ENCODE measurements around the gene FCN2.
A peak's percentile ranks its signal among the peaks of the same experiment; 100 is the strongest.
"Not testable (repeated sequence)": the region's sequence is repeated elsewhere in the genome, so short reads cannot be mapped to it uniquely, and the experiment has no call there.

FCN2 gene

DNA sequence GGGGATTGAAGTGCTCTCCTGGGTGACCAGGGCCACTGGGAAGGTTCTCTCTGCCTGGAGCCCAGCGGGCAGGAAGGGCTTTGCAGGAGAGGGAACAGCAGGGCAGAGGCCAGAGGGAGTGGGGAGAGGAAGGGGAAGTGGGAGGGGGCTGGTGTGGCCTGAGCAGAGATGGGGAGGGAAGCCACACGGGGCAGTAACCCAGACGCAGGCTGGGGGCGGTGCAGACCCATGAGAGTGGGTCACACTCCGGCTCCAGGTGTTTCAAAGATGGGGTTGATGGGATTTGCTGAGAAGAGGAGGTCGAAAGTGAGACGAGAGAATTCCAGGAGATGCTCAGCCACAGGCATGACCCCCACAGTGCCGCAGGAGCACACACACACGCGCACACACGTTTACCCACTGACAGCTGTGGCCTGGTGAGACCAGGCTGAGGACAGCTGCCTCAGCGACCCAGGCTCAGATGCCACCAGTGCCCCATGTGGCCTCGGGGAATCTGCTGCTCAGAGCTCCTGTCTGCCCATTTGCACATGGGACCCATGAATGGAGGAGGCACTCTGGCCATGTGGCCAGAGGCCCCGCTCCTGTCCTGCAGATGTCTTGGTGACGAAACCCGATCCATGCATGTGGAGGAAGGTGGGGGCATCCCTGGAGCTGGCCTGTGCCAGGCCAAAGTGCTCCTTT lies 32.7 kb upstream of the FCN2 start:
- DNase-seq (ENCODE audit: low spot score), result no peak

DNA sequence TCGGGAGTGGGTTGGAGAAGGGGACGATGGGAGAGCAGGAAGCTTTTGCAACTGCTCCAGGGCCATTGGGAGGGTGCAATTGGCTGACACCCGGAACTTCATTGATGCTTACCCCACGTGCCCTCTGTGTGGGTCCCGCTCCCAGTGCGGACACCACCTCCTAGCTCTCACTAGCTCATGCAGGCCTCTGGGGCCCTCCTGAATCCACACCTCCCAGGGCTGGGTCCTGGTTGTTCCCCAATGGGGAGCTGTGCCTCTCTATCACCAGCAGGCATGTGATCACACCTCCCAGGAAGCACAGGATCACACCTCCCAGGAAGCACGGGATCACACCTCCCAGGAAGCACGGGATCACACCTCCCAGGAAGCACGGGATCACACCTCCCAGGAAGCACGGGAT lies 32.1 kb upstream of the FCN2 start:
- no peak for DNase-seq (ENCODE audit: low spot score)

DNA sequence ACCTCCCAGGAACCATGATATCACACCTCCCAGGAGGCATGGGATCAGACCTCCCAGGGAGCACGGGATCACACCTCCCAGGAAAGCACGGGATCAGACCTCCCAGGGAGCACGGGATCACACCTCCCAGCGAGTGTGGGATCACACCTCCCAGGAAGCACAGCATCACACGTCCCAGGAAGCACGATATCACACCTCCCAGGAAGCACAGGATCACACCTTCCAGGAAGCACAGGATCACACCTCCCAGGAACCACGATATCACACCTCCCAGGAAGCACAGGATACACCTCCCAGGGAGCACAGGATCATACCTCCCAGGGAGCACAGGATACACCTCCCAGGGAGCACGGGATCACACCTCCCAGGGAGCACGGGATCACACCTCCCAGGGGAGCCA lies 30.0 kb upstream of the FCN2 start:
- no peak for DNase-seq (ENCODE audit: low spot score)

DNA sequence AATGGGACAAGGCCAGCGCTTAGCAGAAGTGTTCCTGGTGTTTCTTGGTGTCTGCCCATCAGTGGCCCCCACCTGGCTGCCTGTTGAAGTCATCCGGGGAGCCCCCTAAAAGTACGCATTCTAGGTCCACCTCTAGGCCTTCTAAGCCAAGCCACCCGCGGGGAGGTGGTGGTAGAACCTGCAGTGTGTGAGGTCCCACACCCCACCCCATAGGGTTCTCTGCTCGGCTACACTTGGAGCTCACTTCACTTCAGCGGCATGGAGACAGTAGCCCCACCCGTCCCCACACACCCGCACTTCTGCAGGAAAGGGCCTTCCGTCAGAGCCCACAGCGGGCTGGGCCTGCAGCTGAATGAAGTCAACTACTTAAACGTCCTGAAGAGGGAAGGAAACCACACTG lies 29.6 kb upstream of the FCN2 start:
- DNase-seq (ENCODE audit: low spot score), result no peak

DNA sequence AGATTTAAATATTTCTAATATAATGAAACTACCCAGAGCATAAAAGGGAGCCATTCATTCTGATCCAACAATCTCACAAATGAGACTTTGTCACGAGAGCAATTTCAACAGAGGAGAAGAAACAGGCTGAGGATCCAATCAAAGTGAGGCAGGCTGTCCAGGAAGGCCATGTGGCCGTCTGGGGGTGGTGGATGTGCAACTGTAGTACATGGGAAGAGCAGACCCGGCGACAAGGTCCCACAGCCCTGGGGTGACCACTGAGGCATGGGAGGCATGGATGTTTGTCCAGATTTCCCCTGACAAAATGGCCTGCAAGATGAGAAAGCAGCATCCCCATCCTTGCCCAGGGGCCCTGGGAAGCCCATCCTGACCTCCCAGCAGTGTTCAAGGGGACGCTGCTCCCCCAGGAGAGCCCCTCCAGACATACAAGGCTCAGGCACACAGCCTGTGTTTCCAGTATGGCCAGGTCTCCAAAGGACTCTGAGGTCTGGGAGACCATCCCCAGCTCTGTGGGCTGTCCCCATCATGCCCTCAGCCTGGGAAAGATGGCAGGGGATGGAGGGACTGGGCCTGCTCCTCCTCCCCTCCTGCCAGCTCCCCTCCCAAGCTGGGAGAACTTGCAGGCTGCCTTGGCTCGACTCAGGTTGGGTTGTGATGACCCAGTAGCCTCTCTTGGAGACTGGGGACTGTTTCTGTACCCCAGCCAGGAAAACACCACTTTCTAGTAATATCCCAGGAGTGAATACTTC lies 27.5 kb upstream of the FCN2 start:
- no peak for DNase-seq (ENCODE audit: low spot score)

DNA sequence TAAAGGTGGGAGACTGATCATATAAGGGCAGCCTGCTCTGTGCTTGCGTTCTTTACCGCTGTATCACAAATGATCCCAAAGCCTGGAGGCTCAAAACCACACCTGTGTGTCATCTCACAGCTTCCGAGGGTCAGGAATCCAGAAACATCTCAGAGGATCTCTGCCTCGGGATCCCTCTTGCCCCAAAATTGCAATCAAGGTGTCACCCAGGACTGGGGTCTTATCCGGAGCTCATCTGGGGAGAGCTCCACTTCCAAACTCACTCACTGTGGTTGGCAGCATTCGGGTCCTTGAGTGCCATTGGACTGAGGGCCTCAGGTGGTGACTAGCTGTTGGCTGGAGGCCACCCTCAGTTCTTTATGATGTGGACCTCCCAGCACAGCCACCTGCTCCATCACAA lies 26.7 kb upstream of the FCN2 start:
- no peak for DNase-seq (ENCODE audit: low spot score)

DNA sequence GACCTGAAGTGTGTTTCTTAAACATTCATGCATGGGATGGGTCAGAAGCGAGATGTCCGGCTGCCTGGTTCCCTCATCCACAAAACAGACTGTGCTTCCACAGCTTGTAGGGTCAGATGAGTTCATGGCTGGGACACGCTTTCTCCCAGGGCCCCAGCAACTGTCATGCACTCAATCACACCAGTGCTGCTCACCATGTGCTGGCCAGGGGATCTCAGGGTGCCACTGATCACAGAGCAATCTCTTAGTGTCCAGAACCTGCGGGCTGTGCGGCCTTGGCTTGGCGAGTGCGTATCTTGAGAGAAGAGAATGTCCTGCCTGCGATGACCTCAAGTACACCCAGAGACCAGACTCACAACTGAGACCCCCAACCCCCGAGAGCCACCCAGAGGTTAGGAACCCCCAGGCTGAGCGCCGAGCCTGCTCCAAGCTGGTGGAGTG lies 26.0 kb upstream of the FCN2 start:
- no peak for DNase-seq (ENCODE audit: low spot score)

DNA sequence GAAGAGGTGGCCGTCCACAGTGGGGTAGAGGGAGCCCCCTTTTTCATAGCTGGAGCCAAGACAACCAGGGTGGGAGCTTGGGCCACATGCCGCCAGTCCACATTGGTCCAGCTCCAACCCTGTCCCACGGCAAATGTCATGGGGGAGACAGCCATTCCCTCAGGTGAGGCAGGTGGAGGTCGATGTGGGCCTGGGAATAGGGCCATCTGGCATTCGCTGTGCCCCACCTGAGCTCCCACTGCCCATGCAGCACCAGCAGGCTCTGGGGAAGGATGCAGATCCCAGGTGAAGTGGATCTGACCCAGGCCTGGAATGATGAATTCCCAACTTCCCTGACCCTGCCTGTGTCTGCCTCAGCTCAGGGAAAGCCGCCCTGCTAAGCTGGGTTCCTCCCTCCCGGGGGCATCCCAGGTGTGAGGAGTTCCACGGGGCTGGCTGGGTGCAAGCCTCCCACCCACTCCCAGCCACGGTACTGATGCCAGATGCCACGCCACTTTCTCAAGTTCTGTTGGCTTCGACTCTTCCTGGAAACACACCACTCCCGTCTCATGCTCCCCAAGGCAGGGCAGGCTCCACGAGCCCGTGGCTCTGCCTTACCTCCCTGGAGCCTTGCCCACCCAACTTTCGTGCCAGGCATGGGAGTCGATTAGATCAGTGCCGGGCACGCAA lies 25.2 kb upstream of the FCN2 start:
- DNase-seq (ENCODE audit: low spot score), result no peak

DNA sequence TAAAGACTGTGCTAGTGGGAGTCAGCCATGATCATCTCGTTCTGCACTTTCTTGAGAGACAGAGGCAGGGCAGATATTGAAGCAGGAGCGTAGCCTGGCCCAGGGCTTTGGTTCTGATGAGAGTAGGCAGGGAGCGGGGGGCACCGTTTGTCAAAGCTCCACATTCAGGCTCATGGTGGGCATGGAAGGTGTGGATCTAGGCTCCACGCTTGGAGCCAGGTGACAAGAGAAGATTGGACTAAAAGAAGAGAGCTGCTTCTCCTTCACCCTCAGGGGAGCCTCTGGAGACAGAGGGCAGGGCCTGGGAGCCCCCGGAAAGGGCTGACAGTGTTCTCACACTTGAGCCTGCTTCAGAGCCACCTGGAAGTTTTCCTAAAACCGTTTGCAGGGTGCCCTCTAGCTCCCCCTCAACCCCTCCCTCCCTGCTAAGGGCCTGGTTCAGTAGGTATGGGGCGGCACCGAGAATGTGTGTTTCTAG lies 24.7 kb upstream of the FCN2 start:
- DNase-seq (ENCODE audit: low spot score), result no peak

DNA sequence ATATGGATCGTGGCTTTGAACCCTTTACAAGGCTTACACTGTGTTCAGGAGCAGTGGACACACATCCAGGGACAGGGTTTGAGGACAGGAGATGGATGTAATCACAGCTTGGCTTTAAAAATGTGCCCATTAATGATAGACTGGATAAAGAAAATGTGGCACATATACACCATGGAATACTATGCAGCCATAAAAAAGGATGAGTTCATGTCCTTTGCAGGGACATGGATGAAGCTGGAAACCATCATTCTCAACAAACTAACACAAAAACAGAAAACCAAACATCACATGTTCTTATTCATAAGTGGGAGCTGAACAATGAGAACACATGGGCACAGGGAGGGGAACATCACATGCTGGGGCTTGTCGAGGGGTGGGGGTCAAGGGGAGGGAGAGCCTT lies 23.2 kb upstream of the FCN2 start:
- DNase-seq (ENCODE audit: low spot score), result not testable (repeated sequence)

DNA sequence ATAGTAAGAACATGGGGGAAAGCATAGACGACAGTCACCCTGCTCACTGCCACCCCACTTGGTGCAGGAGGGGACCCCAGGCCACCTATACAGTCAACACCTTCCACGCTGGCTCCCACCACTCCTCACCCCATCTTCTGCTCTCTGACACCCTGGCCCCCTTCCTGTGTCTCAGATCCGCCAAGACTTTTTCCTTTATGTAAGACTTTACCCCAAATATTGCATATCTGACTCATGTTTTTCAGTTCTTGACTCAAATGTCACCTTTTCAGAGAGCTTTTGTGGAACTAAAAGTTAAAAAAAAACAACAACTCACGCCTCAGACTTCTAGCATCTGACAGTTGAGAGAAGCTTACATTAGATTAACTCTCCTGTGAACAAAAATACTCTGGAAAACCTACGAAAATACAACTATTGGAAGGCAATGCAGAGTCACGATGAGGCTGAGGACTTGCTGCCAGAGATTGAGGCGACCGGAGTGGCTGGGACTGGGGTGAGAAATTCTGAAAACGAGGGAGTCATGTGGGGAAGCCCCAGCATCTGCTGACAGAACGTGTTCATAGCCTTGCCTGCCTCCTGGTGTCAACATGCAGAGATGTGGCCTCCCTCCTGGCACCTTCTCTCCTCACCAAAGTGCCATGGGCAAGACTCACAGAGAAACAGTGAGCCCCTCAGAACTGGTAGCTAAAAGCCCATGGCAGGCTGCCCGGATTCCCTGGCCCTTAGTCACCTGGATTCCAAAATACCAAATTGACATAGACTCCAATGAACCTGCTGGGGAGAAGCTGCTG lies 22.4 kb upstream of the FCN2 start:
- DNase-seq (ENCODE audit: low spot score), result peak; percentile 54

DNA sequence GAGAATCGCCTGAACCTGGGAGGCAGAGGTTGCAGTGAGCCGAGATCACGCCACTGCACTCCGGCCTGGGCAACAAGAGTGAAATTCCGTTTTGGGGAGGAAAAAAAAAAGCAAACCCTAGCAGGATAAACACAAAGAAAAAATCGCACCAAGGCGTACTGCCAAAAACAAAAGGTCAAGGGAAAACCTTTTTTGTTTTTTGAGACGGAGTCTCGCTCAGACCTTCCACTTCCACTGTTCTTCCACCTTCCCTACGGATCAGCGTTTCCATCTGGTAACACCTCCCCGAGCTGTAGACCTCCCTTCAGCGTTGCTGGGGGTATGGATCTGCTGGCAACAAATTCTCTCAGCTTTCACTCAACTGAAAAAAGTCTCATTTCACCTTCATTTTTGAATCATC lies 20.1 kb upstream of the FCN2 start:
- DNase-seq (ENCODE audit: low spot score), result no peak

DNA sequence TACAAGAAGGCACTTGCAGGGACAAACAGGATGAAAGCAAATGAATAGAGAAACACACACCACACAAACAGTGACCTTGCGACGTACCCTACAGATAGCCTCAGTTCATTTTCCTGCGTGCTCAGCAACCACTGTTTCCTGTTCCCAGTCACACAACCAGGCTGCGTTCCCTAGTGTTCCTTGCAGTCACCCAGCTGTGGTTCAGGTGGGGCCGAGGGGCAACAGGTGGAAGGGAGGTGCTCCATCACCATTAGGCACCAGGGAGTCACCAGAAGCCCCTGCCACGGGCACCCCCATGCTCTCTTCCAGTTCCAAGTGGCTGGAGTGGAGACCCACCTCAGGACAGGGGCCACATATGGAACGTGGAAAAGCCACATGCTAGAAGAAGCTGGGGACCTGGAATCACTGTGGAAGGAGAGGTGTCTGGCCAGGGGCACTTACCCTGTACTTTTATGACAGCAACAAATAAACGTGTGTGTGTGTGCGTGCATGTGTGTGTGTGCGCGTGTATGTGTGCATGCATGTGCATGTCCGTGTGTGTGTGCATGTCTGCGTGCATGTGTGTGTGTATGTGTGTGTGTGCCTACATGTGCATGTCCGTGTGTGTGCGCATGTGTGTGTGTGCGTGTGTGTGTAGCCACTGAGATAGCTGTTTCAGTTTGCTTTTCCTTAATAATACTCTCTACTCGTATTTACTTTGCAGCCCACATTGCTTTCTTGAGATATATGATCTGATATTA lies 18.8 kb upstream of the FCN2 start:
- no peak for DNase-seq (ENCODE audit: low spot score)

DNA sequence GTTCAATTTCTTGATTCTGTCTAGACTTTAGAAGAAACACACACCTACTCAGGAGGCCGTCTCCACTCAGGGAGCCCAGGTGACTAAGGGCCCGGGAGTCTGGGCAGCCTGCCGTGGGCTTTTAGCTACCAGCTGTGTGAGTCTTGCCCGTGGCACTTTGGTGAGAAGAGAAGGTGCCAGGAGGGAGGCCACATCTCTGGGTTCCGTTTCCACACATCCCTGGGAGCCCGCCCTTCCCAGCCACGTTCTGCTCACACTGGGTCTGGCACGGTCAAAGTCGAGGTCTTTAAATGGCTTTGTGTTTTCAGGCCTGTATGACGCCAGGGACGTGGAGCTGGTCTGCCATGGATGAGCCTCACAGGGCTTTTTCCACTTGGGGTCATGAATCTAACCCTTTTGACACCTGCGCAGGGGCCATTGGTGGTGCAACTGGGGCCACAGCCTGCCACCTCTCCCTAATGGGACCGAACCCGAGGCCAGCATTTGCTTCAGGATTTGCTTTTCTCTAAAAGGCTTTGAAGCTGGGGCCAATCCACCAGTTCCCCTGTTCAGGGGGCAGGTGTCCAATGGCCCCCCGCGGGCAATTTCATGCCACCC lies 17.2 kb upstream of the FCN2 start:
- DNase-seq (ENCODE audit: low spot score), result no peak

DNA sequence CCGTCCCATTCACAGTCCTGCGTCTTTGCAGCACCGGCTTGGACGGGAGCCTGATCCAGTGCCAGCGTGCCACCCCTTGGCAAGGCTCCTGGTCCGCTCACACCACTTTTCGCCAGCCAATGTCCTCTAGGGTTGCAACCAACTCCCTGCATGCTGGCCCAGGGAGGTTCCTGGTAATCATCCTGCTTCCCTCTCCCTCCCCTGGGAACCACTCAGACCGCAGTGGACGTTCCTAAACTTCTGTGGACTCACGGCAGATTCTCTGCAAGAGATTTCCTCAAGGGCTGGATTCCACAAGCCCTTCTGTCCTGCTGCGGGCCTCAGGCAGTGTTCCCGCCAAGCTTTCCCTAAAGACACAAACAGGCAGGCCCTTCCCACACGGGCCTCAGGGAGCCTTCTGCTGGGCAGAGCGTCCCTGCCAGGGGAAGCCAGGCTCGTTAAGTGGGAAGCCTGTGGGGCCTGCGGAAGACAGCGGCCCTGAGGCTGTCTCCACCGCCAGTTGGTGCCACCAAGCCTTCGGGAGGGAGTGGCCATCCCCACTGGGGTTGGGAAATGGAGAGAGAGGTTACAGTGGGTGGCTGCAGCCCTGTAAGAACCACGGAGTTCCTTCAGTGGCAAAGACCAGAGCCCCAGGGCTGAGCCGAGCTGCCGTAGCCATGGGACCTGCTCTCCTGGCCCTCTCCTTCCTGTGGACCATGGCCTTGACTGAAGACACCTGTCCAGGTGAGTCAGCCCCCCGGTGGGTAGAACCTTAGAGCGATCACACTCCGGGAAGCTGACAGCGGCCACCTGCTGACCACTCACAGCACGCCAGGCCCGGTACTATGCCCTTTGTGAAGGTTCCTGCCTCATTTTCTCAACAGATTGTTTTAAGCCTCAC lies 16.4 kb upstream of the FCN2 start:
- DNase-seq (ENCODE audit: low spot score), result no peak

DNA sequence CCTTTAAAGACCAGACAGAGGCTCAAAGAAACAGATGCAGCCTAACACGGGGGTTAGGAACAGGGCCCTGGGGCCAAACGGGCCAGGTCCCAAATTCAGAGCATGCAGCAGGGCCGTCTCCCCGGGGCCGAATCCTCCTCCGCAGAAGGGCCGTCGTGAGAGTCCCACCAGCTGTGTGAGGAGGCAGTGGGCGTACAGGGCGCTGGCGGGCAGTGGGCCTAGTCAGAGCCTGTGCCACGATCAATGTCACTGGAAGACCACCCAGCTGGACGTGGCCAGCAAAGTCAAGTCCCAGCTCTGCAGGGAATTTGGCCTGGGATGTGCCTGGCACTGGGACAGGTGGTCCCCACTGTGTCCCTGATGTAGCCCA lies 15.8 kb upstream of the FCN2 start:
- DNase-seq (ENCODE audit: low spot score), result no peak

DNA sequence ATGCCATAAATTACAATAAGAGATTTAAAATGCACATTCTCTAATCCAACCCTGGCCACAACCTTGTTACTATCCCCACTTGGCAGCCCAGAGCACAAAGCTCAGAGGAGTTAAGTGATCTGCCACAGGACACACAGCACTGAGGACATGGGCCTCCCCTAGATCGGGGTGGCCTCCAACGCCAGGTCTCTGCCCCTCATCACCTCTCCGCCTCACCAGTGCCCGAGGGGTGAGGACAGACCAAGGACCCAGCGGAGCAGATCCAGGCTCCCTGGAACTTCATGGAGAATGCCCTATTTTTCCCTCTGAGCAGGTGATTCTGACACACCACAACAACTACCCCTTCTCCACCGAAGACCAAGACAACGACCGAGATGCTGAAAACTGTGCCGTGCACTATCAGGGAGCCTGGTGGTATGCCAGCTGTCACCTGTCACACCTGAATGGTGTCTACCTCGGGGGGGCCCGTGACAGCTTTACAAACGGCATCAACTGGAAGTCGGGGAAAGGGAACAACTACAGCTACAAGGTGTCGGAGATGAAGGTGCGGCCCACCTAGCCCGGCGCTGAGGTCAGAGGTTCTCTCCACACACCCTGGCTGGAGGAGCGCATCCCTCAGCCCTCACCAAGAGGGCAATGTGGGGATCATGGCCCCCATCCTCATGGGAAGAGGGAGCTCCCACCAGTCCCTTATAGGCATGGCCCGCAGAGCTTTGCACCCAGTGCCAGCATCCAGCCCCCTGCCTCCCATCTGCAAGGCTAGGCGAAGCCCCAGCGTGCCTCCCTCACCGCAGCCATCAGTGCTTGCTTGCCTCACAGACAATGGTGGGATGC lies 12.5 kb upstream of the FCN2 start:
- DNase-seq (ENCODE audit: low spot score), result no peak

DNA sequence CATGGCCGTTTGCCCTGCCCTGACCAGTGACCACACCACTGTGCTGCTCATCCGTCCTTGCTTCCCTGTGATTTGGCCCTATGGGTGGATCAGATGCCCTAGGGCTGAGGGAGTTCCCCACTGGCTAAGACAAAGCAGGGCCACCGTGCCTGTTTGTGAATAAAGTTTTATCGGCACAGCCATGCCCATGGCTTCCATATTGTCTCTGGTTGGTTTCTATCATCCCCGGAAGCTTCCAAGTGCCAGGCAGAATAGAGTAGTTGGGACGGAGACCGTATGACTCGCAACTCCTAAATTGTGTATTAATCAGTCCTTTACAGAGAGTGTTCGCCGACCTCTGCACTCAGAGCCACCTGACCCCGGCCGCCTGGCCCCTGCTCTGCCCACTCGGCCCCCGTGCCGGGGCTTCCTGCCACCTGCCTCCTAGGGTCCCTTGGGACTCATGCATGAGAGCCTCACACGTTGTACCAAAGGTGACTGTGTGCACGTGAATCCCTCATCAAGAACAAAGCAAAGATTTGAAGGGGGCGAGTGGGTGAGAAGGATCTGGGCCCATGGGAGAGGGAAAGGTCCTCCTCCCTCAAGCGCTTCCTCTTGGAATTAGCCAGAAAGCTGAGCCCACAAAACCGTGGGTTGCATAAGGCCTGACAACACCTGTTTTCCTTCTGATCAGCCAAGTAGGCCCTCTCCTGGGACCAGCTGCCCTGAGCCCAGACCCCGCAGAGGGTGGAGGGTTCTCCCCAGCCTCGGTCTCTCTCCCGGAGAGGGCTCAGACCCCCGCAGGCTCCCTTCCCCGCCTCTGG lies 11.7 kb upstream of the FCN2 start:
- DNase-seq (ENCODE audit: low spot score), result no peak
